Effector CD8-positive, alpha-beta T cell (primary cell): ENCODE data around the gene ZDHHC18.

Experiments
- DNase-seq: peaks from one replicate; lab custom pipeline; 2025; lab: John Stamatoyannopoulos, UW

ZDHHC18 gene

GRCh38 chr1:26900815-26901511 is 74.5 kb downstream of the ZDHHC18 start:
- no peak for DNase-seq
